ENCODE measurements around the gene DUSP3. TPM values are rescaled to one million over a fixed set of nuclear protein-coding genes. Genes with fewer than 3 reads are reported as not detected.

The DUSP3 gene
- total RNA-seq, 1 donor from 2014 or later, result 60.2 TPM

- no peak for TF ChIP-seq CTCF (IDR thresholded peaks at IDR 0.05)
- Mint-ChIP-seq H3K4me3 (ENCODE audit: unreplicated experiment) (no peak overlapping the region), H3K27me3 (ENCODE audit: low read depth) (no peaks in the 10 kb centered on the region), H3K27ac (ENCODE audit: unreplicated experiment) (no peak overlapping the region), H3K4me1 (ENCODE audit: low read depth) (peaks cover 5% of the 10 kb centered on the region), H3K9me3 (ENCODE audit: low read depth) (no peaks in the 10 kb centered on the region), H3K36me3 (ENCODE audit: low read depth) (peaks cover 31% of the 10 kb centered on the region)
- no peak for DNase-seq (ENCODE audit: low spot score)
Observed at GRCh38 chr17:43822570-43823190, 43.9 kb upstream of the DUSP3 start.

- H3K27ac Mint-ChIP-seq (ENCODE audit: unreplicated experiment), result no peak overlapping the region
- no peak for TF ChIP-seq CTCF (IDR thresholded peaks at IDR 0.05)
- no peak for DNase-seq (ENCODE audit: low spot score)
- peaks cover 27% of the 10 kb centered on the region for H3K36me3 Mint-ChIP-seq (ENCODE audit: low read depth)
- H3K4me3 Mint-ChIP-seq (ENCODE audit: unreplicated experiment), result no peak overlapping the region
- H3K4me1 Mint-ChIP-seq (ENCODE audit: low read depth), result peaks cover 5% of the 10 kb centered on the region
- no peaks in the 10 kb centered on the region for H3K27me3 Mint-ChIP-seq (ENCODE audit: low read depth)
- H3K9me3 Mint-ChIP-seq (ENCODE audit: low read depth), result no peaks in the 10 kb centered on the region
Observed at GRCh38 chr17:43820759-43821158, 42.0 kb upstream of the DUSP3 start.

- TF ChIP-seq CTCF (IDR thresholded peaks at IDR 0.05), result no peak
- Mint-ChIP-seq H3K4me1 (ENCODE audit: low read depth) (peaks cover 15% of the 10 kb centered on the region), H3K27me3 (ENCODE audit: low read depth) (no peaks in the 10 kb centered on the region), H3K9me3 (ENCODE audit: low read depth) (no peaks in the 10 kb centered on the region), H3K27ac (ENCODE audit: unreplicated experiment) (no peak overlapping the region), H3K4me3 (ENCODE audit: unreplicated experiment) (no peak overlapping the region), H3K36me3 (ENCODE audit: low read depth) (peaks cover 30% of the 10 kb centered on the region)
- no peak for DNase-seq (ENCODE audit: low spot score)
Observed at GRCh38 chr17:43818966-43819365, 40.2 kb upstream of the DUSP3 start.

GRCh38 chr17:43817826-43818225 is 39.0 kb upstream of the DUSP3 start:
- DNase-seq (ENCODE audit: low spot score), result no peak
- Mint-ChIP-seq H3K9me3 (ENCODE audit: low read depth) (no peaks in the 10 kb centered on the region), H3K36me3 (ENCODE audit: low read depth) (peaks cover 22% of the 10 kb centered on the region), H3K4me1 (ENCODE audit: low read depth) (peaks cover 11% of the 10 kb centered on the region), H3K27ac (ENCODE audit: unreplicated experiment) (no peak overlapping the region), H3K27me3 (ENCODE audit: low read depth) (no peaks in the 10 kb centered on the region), H3K4me3 (ENCODE audit: unreplicated experiment) (no peak overlapping the region)
- TF ChIP-seq CTCF (IDR thresholded peaks at IDR 0.05), result no peak

- TF ChIP-seq CTCF (IDR thresholded peaks at IDR 0.05), result no peak
- Mint-ChIP-seq H3K27ac (ENCODE audit: unreplicated experiment) (no peak overlapping the region), H3K4me3 (ENCODE audit: unreplicated experiment) (no peak overlapping the region), H3K4me1 (ENCODE audit: low read depth) (peaks cover 11% of the 10 kb centered on the region), H3K27me3 (ENCODE audit: low read depth) (no peaks in the 10 kb centered on the region), H3K36me3 (ENCODE audit: low read depth) (peaks cover 22% of the 10 kb centered on the region), H3K9me3 (ENCODE audit: low read depth) (no peaks in the 10 kb centered on the region)
- DNase-seq (ENCODE audit: low spot score), result no peak
Observed at GRCh38 chr17:43816336-43817320, 37.9 kb upstream of the DUSP3 start.
